ENCODE results near the gene TMEM41B.
"Not testable (repeated sequence)": the region's sequence is repeated elsewhere in the genome, so short reads cannot be mapped to it uniquely, and the experiment has no call there.

TMEM41B gene, protein sequence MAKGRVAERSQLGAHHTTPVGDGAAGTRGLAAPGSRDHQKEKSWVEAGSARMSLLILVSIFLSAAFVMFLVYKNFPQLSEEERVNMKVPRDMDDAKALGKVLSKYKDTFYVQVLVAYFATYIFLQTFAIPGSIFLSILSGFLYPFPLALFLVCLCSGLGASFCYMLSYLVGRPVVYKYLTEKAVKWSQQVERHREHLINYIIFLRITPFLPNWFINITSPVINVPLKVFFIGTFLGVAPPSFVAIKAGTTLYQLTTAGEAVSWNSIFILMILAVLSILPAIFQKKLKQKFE

DNA sequence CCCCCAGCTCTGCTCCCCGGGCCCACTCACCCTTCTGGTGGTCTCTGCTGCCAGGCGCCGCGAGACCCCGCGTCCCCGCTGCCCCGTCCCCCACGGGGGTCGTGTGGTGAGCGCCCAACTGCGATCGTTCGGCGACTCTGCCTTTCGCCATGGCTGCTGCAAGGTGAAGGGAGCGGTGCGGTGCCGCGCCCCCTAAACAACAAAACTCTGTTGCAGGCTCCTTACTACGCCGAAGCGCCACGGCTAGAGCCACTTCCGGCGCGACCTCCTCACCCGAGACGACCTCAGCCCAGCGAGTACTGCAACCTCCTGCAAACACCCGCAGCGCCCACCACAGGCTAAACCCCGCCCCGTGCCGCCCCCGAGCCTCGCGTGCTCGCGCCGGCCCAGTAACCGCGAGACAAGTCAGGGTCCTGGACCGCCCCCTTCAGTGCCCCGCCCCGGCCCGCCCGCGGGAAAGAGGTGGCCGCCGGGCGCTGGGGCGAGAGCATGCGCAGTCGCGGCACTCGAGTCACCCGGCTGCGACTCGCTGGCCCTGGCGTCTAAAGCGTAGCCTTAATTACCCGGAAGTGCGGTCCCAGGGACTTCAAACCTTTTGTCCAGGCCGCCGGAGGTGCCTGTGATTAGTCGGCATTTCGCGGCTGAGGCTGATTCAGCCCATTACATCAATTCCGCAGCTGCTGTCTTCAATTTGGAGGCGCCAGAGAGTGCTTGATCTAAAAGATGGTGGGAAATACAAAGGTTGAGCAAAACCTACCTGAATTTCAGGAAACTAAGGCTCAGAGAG, at the start of gene TMEM41B:
Gene TMEM41B, minus strand, starts transcription at position 303 of the 787 bp plus-strand sequence. Its CDS starts 152 bp downstream, at position 151.
- peak; percentile 99 to 100 for DNase-seq (ENCODE audit: low read depth in 2 of 2)

- DNase-seq (ENCODE audit: low read depth in 2 of 2) = no peak
Measured at GRCh38 chr11:9362393-9362863, 48.0 kb upstream of the TMEM41B start.

DNA sequence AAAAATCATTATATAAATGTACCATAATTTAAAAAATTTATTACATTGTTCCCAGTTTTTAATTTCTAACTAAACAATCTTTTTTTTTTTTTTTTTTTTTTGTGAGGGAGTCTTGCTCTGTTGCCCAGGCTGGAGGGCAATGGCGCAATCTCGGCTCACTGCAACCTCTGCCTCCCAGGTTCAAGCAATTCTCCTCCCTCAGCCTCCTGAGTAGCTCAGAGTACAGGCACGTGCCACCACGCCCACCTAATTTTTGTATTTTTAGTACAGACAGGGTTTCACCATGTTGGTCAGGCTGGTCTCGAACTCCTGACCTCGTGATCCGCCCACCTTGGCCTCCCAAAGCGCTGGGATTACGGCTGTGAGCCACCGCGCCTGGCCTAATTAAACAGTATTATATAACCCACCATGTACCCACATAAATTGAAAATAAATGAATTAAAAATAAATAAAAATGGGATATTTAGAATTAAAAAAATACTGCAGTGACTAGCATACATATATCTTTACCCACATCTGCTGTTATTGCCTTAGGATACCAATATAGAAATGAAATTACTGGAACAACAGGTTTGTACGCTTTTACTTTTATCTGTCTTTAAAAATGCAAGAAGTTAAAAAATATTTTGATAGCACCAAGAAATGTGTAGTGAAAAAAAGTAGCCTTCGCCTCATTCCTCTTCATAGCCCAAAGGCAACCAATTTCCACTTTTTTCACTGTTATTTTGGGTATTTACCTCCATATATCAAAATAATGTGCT, 46.6 kb upstream of the TMEM41B start:
- not testable (repeated sequence) for DNase-seq (ENCODE audit: low read depth in 2 of 2)

- DNase-seq (ENCODE audit: low read depth in 2 of 2) = no peak
Measured at GRCh38 chr11:9357041-9357440, 42.6 kb upstream of the TMEM41B start.

GRCh38 chr11:9351321-9351881, 37.0 kb upstream of the TMEM41B start:
- DNase-seq (ENCODE audit: low read depth in 2 of 2) = no peak

GRCh38 chr11:9347779-9348178, 33.4 kb upstream of the TMEM41B start:
- not testable (repeated sequence) for DNase-seq (ENCODE audit: low read depth in 2 of 2)

DNA sequence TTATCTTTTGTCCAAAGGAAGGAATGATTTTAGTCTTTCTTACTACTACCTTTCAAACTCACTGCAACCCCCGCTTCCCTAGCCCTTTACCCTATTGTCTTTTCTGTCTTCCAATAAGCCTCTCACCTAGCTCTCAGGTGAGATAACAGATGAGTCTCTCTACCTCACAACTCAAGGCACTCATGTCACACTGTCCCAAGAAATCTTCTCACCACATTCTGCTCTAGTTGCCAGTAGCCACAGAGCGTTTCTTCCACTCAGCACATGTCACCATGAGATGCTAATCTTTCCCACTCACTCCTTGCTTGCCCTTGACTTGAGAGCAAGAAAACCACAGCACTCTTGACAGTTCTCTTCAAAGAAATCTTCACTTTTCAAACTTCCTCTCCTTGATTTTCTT, 32.7 kb upstream of the TMEM41B start:
- no peak for DNase-seq (ENCODE audit: low read depth in 2 of 2)

- DNase-seq (ENCODE audit: low read depth in 2 of 2) = no peak
Measured at GRCh38 chr11:9344061-9344680, 29.8 kb upstream of the TMEM41B start.

- no peak for DNase-seq (ENCODE audit: low read depth in 2 of 2)
Measured at GRCh38 chr11:9341638-9342178, 27.3 kb upstream of the TMEM41B start.

DNA sequence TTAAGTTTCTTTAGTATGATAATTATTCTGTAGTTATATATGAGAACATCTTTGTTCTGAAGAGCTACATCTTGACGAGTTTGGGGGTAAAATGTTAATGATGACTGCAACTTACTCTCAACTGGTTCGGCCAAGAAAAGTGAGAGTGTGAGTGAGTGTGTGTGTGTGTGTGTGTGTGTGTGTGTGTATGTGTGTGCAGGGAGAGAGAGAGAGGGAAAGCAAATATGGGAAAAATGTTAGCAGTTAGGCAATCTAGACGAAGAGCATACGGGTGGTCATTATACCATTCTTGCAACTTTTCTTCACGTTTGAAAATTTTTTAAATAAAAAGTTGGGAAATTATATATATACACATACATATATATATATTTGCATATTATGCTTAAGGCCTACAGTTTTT, 18.3 kb upstream of the TMEM41B start:
- DNase-seq (ENCODE audit: low read depth in 2 of 2) = no peak

DNA sequence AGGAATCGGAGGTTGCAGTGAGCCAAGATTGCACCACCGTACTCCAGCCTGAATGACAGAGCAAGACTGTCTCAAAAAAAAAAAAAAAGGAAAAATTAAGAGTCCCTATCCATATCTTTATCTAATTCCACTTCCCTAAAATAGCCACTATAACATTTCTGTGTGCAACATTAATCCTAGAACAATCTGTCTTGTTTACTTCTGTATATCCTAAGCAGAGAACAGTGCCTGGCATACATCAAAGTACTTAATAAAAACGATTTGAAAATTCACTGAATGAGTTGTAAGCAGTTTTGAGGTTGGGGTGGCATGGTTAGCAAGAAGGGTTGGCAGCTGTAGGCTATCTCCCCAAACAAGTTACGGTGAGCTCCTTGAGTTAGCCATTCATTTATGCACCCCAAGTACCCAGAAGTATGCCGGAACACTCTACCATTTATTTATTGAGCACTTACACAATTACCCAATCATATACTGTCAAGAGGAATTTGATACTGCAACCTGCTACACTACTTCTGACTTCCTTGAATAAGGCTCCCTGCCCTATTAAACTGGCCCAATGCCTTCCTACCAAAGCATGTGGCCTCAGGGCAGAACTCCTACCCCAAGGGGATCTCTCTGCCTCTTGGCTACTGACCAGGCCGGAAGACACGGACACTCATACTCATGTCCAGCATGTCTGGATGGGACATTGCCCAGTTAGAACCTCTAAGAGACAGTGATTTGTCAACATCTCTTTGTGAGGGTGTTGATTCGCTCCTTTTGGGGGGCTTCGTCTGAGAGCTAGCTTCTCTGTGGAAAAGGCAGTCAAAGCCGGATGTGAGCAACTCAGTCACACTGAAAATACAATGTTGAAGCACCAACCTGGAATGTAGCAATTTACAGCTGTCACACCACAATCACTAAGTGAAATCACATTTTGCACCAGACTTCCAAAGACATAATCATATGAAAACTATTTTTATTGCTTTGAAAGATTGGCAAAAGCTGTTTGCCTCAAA, 16.3 kb upstream of the TMEM41B start:
- DNase-seq (ENCODE audit: low read depth in 2 of 2) = no peak

- DNase-seq (ENCODE audit: low read depth in 2 of 2) = no peak
Measured at GRCh38 chr11:9320047-9320446, 5.7 kb upstream of the TMEM41B start.

GRCh38 chr11:9319377-9320001, 5.1 kb upstream of the TMEM41B start:
- not testable (repeated sequence) for DNase-seq (ENCODE audit: low read depth in 2 of 2)

DNA sequence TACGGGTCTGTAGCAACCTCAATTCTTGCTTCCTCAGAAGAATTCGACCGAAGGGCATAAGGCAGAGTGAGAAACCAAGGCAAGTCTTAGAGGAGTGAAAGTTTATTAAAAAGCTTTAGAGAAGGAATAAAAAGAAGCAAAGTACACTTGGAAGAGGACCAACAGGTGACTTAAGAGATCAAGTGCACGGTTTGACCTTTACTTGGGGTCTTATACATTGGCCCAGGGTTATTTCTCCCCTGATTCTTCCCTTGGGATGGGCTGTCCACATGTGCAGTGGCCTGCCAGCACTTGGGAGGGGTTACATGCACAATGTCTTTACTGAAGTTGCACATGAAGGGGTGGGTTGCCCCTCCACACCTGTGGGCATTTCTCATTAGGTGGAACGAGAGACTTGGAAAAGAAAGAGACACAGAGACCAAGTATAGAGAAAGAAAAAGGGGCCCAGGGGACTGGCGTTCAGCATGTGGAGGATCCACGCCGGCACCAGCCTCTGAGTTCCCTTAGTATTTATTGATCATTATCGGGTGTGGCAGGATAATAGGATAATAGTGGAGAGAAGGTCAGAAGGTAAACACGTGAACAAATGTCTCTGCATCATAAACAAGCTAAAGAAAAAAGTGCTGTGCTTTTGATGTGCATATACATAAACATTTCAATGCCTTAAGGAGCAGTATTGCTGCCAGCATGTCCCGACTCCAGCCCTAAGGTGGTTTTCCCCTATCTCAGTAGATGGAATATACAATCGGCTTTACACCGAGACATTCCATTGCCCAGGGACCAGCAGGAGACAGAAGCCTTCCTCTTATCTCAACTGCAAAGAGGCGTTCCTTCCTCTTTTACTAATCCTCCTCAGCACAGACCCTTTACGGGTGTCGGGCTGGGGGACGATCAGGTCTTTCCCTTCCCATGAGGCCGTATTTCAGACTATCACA, 4.3 kb upstream of the TMEM41B start:
- DNase-seq (ENCODE audit: low read depth in 2 of 2) = not testable (repeated sequence)

- no peak for DNase-seq (ENCODE audit: low read depth in 2 of 2)
Measured at GRCh38 chr11:9316334-9316733, 1.9 kb upstream of the TMEM41B start.

DNA sequence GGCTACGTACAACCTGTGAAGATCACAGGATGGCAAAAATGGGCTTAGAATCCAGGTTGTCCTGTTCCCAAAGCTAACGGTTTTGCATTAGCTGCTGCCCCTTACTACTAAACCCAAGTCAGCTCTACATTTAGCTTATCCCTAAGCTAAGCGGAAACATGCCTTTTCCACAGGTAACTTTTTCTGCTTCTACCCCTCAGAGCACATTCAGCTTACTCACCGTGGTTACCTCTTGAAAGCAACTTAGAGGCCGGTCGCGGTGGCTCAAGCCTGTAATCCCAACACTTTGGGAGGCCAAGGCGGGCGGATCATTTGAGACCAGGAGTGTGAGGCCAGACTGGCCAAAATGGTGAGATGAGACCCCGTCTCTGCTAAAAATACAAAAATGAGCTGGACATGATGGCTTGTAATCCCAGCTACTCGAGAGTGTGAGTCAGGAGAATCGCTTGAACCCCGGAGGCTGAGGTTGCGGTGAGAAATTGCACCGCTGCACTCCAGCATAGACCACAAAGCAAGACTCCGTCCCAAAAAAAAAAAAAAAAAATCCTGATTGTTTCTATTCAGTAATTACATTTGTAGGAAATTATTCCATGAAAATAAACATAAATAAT, 790 bp upstream of the TMEM41B start:
- no peak for DNase-seq (ENCODE audit: low read depth in 2 of 2)

DNA sequence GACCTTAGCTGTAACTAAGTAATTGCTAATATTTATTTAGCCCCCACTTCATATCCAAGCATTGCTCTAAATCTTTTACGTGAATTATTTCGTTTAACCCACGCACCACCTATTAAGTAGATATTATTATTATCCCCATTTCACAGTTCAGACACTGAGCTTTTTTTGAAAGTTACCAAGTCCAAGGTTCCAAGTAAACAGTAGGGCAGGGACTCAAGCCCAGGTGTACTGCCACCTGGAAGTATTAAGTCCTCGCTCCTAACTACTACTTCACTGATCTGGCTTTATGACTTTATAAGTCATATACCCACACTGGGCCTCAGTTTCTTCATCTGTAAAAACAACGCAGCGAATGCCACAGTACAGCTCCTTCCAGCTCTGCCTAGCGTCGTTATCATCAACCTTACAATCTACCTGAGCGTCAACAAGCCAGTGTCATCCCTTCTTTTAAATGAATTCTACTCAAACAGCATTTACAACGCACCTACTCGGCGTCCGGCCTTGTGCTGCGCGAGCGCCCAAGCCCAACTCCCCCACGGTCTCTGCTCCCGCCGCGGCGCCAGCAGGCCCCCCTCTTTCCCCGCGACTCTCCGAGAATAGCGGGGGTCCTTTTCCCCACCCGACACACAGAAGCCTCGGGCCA, 624 bp downstream of the TMEM41B start:
- DNase-seq (ENCODE audit: low read depth in 2 of 2) = peak in 1 of 2 donors; percentile 8
